H9 (cell line): ENCODE data around the gene GUK1. TPM values are rescaled to one million over a fixed set of nuclear protein-coding genes. Genes with fewer than 3 reads are reported as not detected.

Experiments used
- DNase-seq: peaks from one replicate; pipeline ENCODE4 v3.0.0-alpha.2; 2017
- H2AFZ ChIP-seq: one replicate; pipeline ENCODE4 v1.6.1; 2013; ENCODE audit warnings: mild to moderate bottlenecking, low read length, control low read depth, moderate library complexity
- H2AK5ac ChIP-seq: 2 replicates; pipeline ENCODE4 v1.6.1; 2013; ENCODE audit warnings: low read length, control low read depth, mixed read lengths; ENCODE audit not compliant: insufficient read length
- H2BK120ac ChIP-seq: one replicate; pipeline ENCODE4 v1.6.1; 2013; ENCODE audit warnings: low read depth, mild to moderate bottlenecking, low read length, control low read depth, inconsistent platforms; ENCODE audit not compliant: poor library complexity, severe bottlenecking
- H2BK12ac ChIP-seq: 2 replicates; pipeline ENCODE4 v1.6.1; 2013; ENCODE audit warnings: low read length, control low read depth, mixed read lengths, low read depth; ENCODE audit not compliant: insufficient read length
- H2BK15ac ChIP-seq: 2 replicates; pipeline ENCODE4 v1.6.1; 2013; ENCODE audit warnings: low read depth, low read length, control low read depth
- H2BK20ac ChIP-seq: one replicate; pipeline ENCODE4 v1.6.1; 2013; ENCODE audit warnings: low read depth, mild to moderate bottlenecking, low read length, control low read depth, inconsistent platforms; ENCODE audit not compliant: poor library complexity, severe bottlenecking
- H2BK5ac ChIP-seq: 2 replicates; pipeline ENCODE4 v1.6.1; 2013; ENCODE audit warnings: low read length, control low read depth, mixed read lengths; ENCODE audit not compliant: insufficient read length
- H3K14ac ChIP-seq: 2 replicates; pipeline ENCODE4 v1.6.1; 2013; ENCODE audit warnings: low read length, control low read depth; ENCODE audit not compliant: insufficient read depth
- H3K18ac ChIP-seq: 2 replicates; pipeline ENCODE4 v1.6.1; 2013; ENCODE audit warnings: low read depth, mild to moderate bottlenecking, mixed read lengths, low read length, control low read depth; ENCODE audit not compliant: insufficient read length
- H3K23ac ChIP-seq: 2 replicates; pipeline ENCODE4 v1.6.1; 2013; ENCODE audit warnings: low read length, control low read depth, mixed read lengths, low read depth; ENCODE audit not compliant: insufficient read length
- H3K23me2 ChIP-seq: 2 replicates; pipeline ENCODE4 v1.6.1; 2013; ENCODE audit warnings: low read depth, mild to moderate bottlenecking, mixed read lengths, low read length, control low read depth; ENCODE audit not compliant: insufficient read length, poor library complexity, severe bottlenecking
- H3K27ac ChIP-seq: 2 replicates; pipeline ENCODE4 v1.5.1; 2013; ENCODE audit warnings: low read length, control low read depth, mixed read lengths, low read depth; ENCODE audit not compliant: insufficient read length
- H3K27me3 ChIP-seq: 2 replicates; pipeline ENCODE4 v1.6.1; 2013; ENCODE audit warnings: low read length, control low read depth, inconsistent platforms; ENCODE audit not compliant: insufficient read depth
- H3K4ac ChIP-seq: 2 replicates; pipeline ENCODE4 v1.6.1; 2013; ENCODE audit warnings: low read depth, mild to moderate bottlenecking, control low read depth, inconsistent platforms, low read length, moderate library complexity
- H3K4me1 ChIP-seq: 2 replicates; pipeline ENCODE4 v1.6.1; 2013; ENCODE audit warnings: low read length, control low read depth, inconsistent platforms; ENCODE audit not compliant: insufficient read depth
- H3K4me2 ChIP-seq: 2 replicates; pipeline ENCODE4 v1.6.1; 2013; ENCODE audit warnings: low read length, control low read depth, mixed read lengths; ENCODE audit not compliant: insufficient read length, insufficient read depth
- H3K56ac ChIP-seq: 2 replicates; pipeline ENCODE4 v1.6.1; 2013; ENCODE audit warnings: low read depth, mild to moderate bottlenecking, mixed read lengths, low read length, control low read depth; ENCODE audit not compliant: insufficient read length
- H3K79me1 ChIP-seq: 2 replicates; pipeline ENCODE4 v1.6.1; 2013; ENCODE audit warnings: low read depth, mild to moderate bottlenecking, moderate library complexity, low read length, control low read depth, inconsistent platforms; ENCODE audit not compliant: insufficient read depth, poor library complexity, severe bottlenecking
- H3K79me2 ChIP-seq: 2 replicates; pipeline ENCODE4 v1.6.1; 2013; ENCODE audit warnings: low read length, control low read depth, inconsistent platforms; ENCODE audit not compliant: insufficient read depth
- H3K9ac ChIP-seq: 2 replicates; pipeline ENCODE4 v1.6.1; 2013; ENCODE audit warnings: low read length, control low read depth, mixed read lengths; ENCODE audit not compliant: insufficient read length; ENCODE audit errors: extremely low read depth
- H3K9me3 ChIP-seq: one replicate; pipeline ENCODE4 v1.6.1; 2013; ENCODE audit warnings: low read depth, low read length, inconsistent platforms; ENCODE audit not compliant: control insufficient read depth
- H3T11ph ChIP-seq: one replicate; pipeline ENCODE4 v1.6.1; 2013; ENCODE audit warnings: mild to moderate bottlenecking, low read length, control low read depth, inconsistent platforms
- H4K20me1 ChIP-seq: one replicate; pipeline ENCODE4 v1.6.1; 2013; ENCODE audit not compliant: control insufficient read depth, insufficient read length, insufficient read depth
- H4K5ac ChIP-seq: 2 replicates; pipeline ENCODE4 v1.6.1; 2013; ENCODE audit warnings: low read depth, mild to moderate bottlenecking, mixed read lengths, low read length, control low read depth; ENCODE audit not compliant: insufficient read length
- H4K8ac ChIP-seq: replicated peaks from 2 replicates; pipeline ENCODE4 v1.6.1; 2013; ENCODE audit warnings: low read length, control low read depth, mixed read lengths, low read depth; ENCODE audit not compliant: insufficient read length
- H4K91ac ChIP-seq: 2 replicates; pipeline ENCODE4 v1.6.1; 2013; ENCODE audit warnings: low read depth, mild to moderate bottlenecking, moderate library complexity, mixed read lengths, low read length, control low read depth; ENCODE audit not compliant: insufficient read length
- H3K27ac Mint-ChIP-seq, 3 experiments: 2 replicates in 2 of 3; 3 replicates in 1 of 3; pipeline ENCODE4 v1.8.0; 2020 to 2021; ENCODE audit warnings: mixed read lengths in 3 of 3, mild to moderate bottlenecking in 1 of 3, moderate library complexity in 1 of 3
- H3K27me3 Mint-ChIP-seq: 2 replicates; pipeline ENCODE4 v1.8.0; 2021; ENCODE audit warnings: low read depth, mild to moderate bottlenecking, moderate library complexity, mixed read lengths
- H3K36me3 Mint-ChIP-seq, 3 experiments: 2 replicates in 2 of 3; 3 replicates in 1 of 3; pipeline ENCODE4 v1.8.0; 2020 to 2021; ENCODE audit warnings: low read depth in 3 of 3, mixed read lengths in 3 of 3; ENCODE audit not compliant: insufficient read depth in 1 of 3
- H3K4me1 Mint-ChIP-seq, 2 experiments: 2 replicates each; pipeline ENCODE4 v1.8.0; 2020; ENCODE audit warnings: mixed read lengths in 2 of 2
- H3K4me3 Mint-ChIP-seq, 2 experiments: 2 replicates in 1 of 2; 3 replicates in 1 of 2; pipeline ENCODE4 v1.8.0; 2020 to 2021; ENCODE audit warnings: mild to moderate bottlenecking in 2 of 2, mixed read lengths in 2 of 2, moderate library complexity in 1 of 2
- H3K9me3 Mint-ChIP-seq, 2 experiments: 2 replicates in 1 of 2; 3 replicates in 1 of 2; pipeline ENCODE4 v1.8.0; 2020; ENCODE audit warnings: mild to moderate bottlenecking in 2 of 2, mixed read lengths in 2 of 2, moderate library complexity in 1 of 2
- WGBS: extraction: QIAGEN DNeasy Blood & Tissue Kit; methylation state at CpG from one replicate; pipeline ENCODE4 v1.1.7; 2013; ENCODE audit warnings: missing lambda C conversion rate, low lambda C conversion rate, mixed read lengths; ENCODE audit not compliant: insufficient read length; ENCODE audit errors: extremely low coverage; 5-methylcytosine and 5-hydroxymethylcytosine counted together
- total RNA-seq: library from RNA; stranded (reverse); gene quantifications from 2 replicates; pipeline ENCODE4 v1.2.1, GENCODE V29; 2021
- TF ChIP-seq, protein P1 (sequence below): fragments of 200-600 bp; sonication (generic); conservative IDR thresholded peaks from 3 replicates; pipeline ENCODE4 v1.8.0; 2021; ENCODE audit warnings: antibody characterized with exemption, mild to moderate bottlenecking

The GUK1 gene
- total RNA-seq, 1 experiment from 2014 or later: 88.2 TPM

DNA sequence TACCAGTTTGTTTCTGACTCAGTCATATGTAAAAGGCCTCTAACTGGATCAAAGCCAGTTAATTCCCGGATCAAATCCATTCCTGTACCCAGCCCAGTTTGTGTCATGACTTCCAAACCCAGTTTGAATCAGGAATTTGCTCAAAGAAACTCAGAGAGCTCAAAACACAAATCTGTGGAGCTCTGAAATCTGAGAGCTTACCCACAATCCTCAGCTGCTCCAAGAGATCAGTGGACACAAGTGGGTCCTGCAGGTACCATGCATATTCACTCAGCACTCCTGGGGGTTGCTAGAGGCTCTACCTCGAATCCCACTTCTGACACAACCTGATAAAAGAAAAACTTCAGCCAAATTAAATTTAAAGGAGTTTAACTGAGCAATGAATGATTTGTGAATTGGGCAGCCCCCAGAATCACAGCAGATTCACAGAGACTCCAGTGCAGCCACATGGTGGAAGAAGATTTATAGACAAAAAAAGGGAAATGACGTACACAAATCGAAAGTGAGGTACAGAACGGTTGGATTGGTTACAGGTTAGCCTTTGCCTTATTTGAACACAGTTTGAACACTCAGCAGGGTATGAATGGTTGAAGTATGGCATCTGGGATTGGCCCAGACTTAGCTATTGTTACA is 19.1 kb upstream of the GUK1 start:
- no CpG with 5 or more reads among the region's 5 CpGs for WGBS
- no peak overlapping the region for H3K4me3 Mint-ChIP-seq
- no peaks in the 10 kb centered on the region for H3K79me2 ChIP-seq

More for the DNA sequence above, 19.1 kb upstream of the GUK1 start:
- H4K20me1 ChIP-seq: no peaks in the 10 kb centered on the region
- H3K14ac ChIP-seq: no peak overlapping the region
- no peak overlapping the region for H4K91ac ChIP-seq
- no peaks in the 10 kb centered on the region for H3K79me1 ChIP-seq
- peaks cover 2% of the 10 kb centered on the region; the same call in 1 of the 2 replicates for H3K27me3 ChIP-seq
- H3K18ac ChIP-seq: no peak overlapping the region
- H2BK15ac ChIP-seq: no peak overlapping the region
- TF ChIP-seq, protein P1, sequence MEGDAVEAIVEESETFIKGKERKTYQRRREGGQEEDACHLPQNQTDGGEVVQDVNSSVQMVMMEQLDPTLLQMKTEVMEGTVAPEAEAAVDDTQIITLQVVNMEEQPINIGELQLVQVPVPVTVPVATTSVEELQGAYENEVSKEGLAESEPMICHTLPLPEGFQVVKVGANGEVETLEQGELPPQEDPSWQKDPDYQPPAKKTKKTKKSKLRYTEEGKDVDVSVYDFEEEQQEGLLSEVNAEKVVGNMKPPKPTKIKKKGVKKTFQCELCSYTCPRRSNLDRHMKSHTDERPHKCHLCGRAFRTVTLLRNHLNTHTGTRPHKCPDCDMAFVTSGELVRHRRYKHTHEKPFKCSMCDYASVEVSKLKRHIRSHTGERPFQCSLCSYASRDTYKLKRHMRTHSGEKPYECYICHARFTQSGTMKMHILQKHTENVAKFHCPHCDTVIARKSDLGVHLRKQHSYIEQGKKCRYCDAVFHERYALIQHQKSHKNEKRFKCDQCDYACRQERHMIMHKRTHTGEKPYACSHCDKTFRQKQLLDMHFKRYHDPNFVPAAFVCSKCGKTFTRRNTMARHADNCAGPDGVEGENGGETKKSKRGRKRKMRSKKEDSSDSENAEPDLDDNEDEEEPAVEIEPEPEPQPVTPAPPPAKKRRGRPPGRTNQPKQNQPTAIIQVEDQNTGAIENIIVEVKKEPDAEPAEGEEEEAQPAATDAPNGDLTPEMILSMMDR: no peak
- H2BK20ac ChIP-seq: no peak overlapping the region
- H3K23me2 ChIP-seq: no peaks in the 10 kb centered on the region
- H3K4ac ChIP-seq: no peak overlapping the region
- H3K4me2 ChIP-seq: no peak overlapping the region
- H2BK12ac ChIP-seq: no peak overlapping the region
- no peak overlapping the region for H4K8ac ChIP-seq
- Mint-ChIP-seq H3K27ac (no peak overlapping the region), H3K36me3 (peaks cover 7 to 9% (median 7%) of the 10 kb centered on the region in 3 experiments; a peak in 6 of 7 replicates), H3K27me3 (peaks cover 45% of the 10 kb centered on the region), H3K4me1 (0 out of 4 replicates have a peak, but pooled peaks cover 0 to 3% of the 10 kb centered on the region in 2 experiments), H3K9me3 (peaks cover 34 to 36% of the 10 kb centered on the region in 2 experiments)
- no peak overlapping the region for H3K56ac ChIP-seq
- no peak overlapping the region for H3K9ac ChIP-seq
- no peaks in the 10 kb centered on the region for H3K4me1 ChIP-seq
- no peak for DNase-seq
- H3T11ph ChIP-seq: no peak overlapping the region
- H3K23ac ChIP-seq: no peak overlapping the region
- H2BK120ac ChIP-seq: no peak overlapping the region
- H2AK5ac ChIP-seq: no peak overlapping the region
- H3K9me3 ChIP-seq: no peaks in the 10 kb centered on the region
- no peak overlapping the region for H2BK5ac ChIP-seq
- H4K5ac ChIP-seq: no peak overlapping the region
- no peak overlapping the region for H3K27ac ChIP-seq
- no peak overlapping the region for H2AFZ ChIP-seq
